ENCODE measurements around the gene PRG3.

The PRG3 gene

DNA sequence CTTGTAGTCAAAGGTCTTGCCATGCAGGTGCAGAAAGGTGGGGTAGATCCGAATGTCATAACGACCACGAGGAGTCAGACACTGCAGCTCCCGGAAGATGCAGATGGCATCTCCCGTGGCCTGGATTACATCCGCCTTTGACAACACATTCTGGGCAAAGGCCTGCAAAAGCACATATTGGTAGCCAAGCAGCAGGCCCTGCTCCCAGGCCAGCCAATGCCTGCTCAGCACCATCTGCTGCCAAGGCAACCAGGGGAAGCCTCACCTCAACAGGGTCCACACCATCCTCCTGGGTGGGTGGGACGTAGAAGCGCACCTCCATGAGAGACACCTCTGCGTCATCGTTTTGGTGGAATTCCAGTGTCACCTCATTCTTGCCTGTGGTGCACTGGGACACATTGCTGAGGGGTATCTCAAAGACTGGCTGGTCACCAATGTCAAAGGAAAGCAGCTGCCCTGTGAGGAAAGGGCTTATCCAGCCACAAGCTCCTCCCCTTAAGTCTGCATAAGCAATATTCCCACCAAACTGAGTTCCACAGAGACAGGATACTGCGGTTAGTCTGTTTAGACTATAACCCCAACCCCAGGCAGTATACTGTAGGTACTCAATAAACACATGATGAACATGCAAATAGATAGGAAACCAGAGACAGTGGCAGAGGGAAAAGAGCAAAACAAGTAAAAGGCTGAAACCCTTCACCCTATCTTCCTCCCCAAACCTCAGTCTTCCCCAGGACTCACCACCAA, 48.1 kb downstream of the PRG3 start:
- no peaks in the 10 kb centered on the region for H3K27me3 ChIP-seq (ENCODE audit: low read length)
- TF ChIP-seq, protein P1, sequence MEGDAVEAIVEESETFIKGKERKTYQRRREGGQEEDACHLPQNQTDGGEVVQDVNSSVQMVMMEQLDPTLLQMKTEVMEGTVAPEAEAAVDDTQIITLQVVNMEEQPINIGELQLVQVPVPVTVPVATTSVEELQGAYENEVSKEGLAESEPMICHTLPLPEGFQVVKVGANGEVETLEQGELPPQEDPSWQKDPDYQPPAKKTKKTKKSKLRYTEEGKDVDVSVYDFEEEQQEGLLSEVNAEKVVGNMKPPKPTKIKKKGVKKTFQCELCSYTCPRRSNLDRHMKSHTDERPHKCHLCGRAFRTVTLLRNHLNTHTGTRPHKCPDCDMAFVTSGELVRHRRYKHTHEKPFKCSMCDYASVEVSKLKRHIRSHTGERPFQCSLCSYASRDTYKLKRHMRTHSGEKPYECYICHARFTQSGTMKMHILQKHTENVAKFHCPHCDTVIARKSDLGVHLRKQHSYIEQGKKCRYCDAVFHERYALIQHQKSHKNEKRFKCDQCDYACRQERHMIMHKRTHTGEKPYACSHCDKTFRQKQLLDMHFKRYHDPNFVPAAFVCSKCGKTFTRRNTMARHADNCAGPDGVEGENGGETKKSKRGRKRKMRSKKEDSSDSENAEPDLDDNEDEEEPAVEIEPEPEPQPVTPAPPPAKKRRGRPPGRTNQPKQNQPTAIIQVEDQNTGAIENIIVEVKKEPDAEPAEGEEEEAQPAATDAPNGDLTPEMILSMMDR (IDR thresholded peaks at IDR 0.05; ENCODE audit: insufficient read depth, low read length, poor library complexity, severe bottlenecking) = no peak
- no peak for TF ChIP-seq EZH2phosphoT487 (conservative IDR thresholded peaks at IDR 0.05; ENCODE audit: low read length)
- peaks cover 30% of the 10 kb centered on the region for H3K79me2 ChIP-seq (ENCODE audit: insufficient read depth, low read length)
- no peak overlapping the region for H3K4me3 ChIP-seq (ENCODE audit: insufficient read depth, low read length, poor library complexity, severe bottlenecking)
- no peaks in the 10 kb centered on the region for H4K20me1 ChIP-seq (ENCODE audit: low read depth, low read length)
- peaks cover 15% of the 10 kb centered on the region for H3K36me3 ChIP-seq (ENCODE audit: low read length)
- no peak overlapping the region for H3K27ac ChIP-seq (ENCODE audit: low read depth, low read length)
- H3K9me2 ChIP-seq (replicated peaks; ENCODE audit: insufficient read depth, low read length) = no peaks in the 10 kb centered on the region
- no peak overlapping the region for H3K9ac ChIP-seq (ENCODE audit: low read length)
- H2AFZ ChIP-seq (ENCODE audit: low read depth, low read length, severe bottlenecking) = no peak overlapping the region
- H3K4me2 ChIP-seq (ENCODE audit: low read depth, low read length, poor library complexity, severe bottlenecking) = no peak overlapping the region
- no peaks in the 10 kb centered on the region for H3K9me3 ChIP-seq (ENCODE audit: insufficient read depth, low read length)
- H3F3A ChIP-seq (ENCODE audit: insufficient read depth) = no peaks in the 10 kb centered on the region

DNA sequence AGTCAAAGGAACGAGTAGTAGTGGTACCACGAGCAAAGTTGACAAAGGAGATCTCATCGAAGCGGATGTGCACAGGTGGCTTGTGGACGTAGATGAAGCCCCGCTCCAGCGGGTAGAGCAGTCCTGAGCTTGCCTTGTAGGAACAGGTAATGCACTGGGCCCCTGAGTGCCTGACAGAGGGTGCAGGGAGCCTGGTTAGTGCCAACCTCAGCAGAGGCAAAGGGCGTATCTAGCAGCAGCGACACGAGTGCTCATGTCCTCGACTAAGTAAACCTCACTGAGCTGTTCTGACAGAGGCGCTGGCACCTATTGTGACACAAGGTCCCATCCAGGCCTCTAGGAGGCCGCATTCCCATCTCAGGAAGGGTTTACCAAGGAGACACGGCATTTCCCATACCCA, 49.2 kb downstream of the PRG3 start:
- Histone ChIP-seq H2AFZ (ENCODE audit: low read depth, low read length, severe bottlenecking) (no peak overlapping the region), H4K20me1 (ENCODE audit: low read depth, low read length) (no peaks in the 10 kb centered on the region), H3K27me3 (ENCODE audit: low read length) (no peaks in the 10 kb centered on the region), H3K9me2 (replicated peaks; ENCODE audit: insufficient read depth, low read length) (no peaks in the 10 kb centered on the region), H3K79me2 (ENCODE audit: insufficient read depth, low read length) (peaks cover 30% of the 10 kb centered on the region), H3K4me3 (ENCODE audit: insufficient read depth, low read length, poor library complexity, severe bottlenecking) (no peak overlapping the region), H3F3A (ENCODE audit: insufficient read depth) (peaks cover 6% of the 10 kb centered on the region; the same call in 1 of the 2 replicates), H3K9me3 (ENCODE audit: insufficient read depth, low read length) (no peaks in the 10 kb centered on the region), H3K4me2 (ENCODE audit: low read depth, low read length, poor library complexity, severe bottlenecking) (no peak overlapping the region), H3K27ac (ENCODE audit: low read depth, low read length) (no peak overlapping the region), H3K36me3 (ENCODE audit: low read length) (peaks cover 21% of the 10 kb centered on the region), H3K9ac (ENCODE audit: low read length) (no peak overlapping the region)
- TF ChIP-seq, protein P1 (IDR thresholded peaks at IDR 0.05; ENCODE audit: insufficient read depth, low read length, poor library complexity, severe bottlenecking) = no peak

DNA sequence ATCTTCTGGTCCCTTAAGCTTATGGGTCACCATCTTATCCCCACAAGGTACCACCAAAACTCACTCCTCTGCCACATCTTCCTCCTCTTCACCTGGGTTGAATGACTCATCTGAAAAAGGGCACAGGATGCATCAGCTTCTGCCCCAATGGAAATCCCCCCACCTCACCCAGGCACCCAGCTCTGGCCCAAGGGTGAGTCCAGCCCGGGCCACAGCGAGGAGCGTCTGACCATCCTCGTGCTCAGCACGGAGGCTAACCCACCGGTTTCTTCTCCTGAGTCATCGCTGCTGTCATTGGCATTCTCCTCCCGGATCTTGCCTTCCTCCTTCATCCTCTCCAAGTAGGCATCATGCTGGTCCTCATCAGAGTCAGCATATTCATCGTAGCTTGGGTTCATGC, 50.9 kb downstream of the PRG3 start:
- Histone ChIP-seq H3F3A (ENCODE audit: insufficient read depth) (peaks cover 16% of the 10 kb centered on the region), H3K36me3 (ENCODE audit: low read length) (peaks cover 21% of the 10 kb centered on the region), H3K9me3 (ENCODE audit: insufficient read depth, low read length) (no peaks in the 10 kb centered on the region), H3K9ac (ENCODE audit: low read length) (no peak overlapping the region), H3K9me2 (replicated peaks; ENCODE audit: insufficient read depth, low read length) (no peaks in the 10 kb centered on the region), H3K27me3 (ENCODE audit: low read length) (no peaks in the 10 kb centered on the region), H3K4me2 (ENCODE audit: low read depth, low read length, poor library complexity, severe bottlenecking) (no peak overlapping the region), H3K27ac (ENCODE audit: low read depth, low read length) (no peak overlapping the region), H3K4me3 (ENCODE audit: insufficient read depth, low read length, poor library complexity, severe bottlenecking) (no peak overlapping the region), H2AFZ (ENCODE audit: low read depth, low read length, severe bottlenecking) (no peak overlapping the region), H3K79me2 (ENCODE audit: insufficient read depth, low read length) (peaks cover 25% of the 10 kb centered on the region), H4K20me1 (ENCODE audit: low read depth, low read length) (no peaks in the 10 kb centered on the region)
- TF ChIP-seq EZH2phosphoT487 (conservative IDR thresholded peaks at IDR 0.05; ENCODE audit: low read length) = no peak
- TF ChIP-seq, protein P1 (IDR thresholded peaks at IDR 0.05; ENCODE audit: insufficient read depth, low read length, poor library complexity, severe bottlenecking) = no peak
